H1 (cell line): ENCODE measurements around the gene MAK. TPM values are rescaled to one million over a fixed set of nuclear protein-coding genes. Genes with fewer than 3 reads are reported as not detected.
"Not testable (repeated sequence)": the region's sequence is repeated elsewhere in the genome, so short reads cannot be mapped to it uniquely, and the experiment has no call there.

ENCODE experiments used
- CTCF ChIA-PET: fragments of 300-600 bp; sonication (Branson Sonifier 250); formaldehyde crosslinking; loops from one replicate; lab custom pipeline; 2021; ENCODE audit not compliant: partially characterized antibody; lab: Charles Lee
- POLR2A ChIA-PET: fragments of 300-600 bp; sonication (Branson Sonifier 250); formaldehyde crosslinking; loops from one replicate; lab custom pipeline; 2021; ENCODE audit warnings: inconsistent platforms; ENCODE audit not compliant: partially characterized antibody; lab: Charles Lee
- DNase-seq, 2 experiments: peaks; one replicate each; pipeline versions ENCODE4 v3.0.0 to v3.0.0-alpha.2; 2010 to 2022; ENCODE audit warnings: low spot score in 2 of 2, low read depth in 1 of 2, mixed read lengths in 1 of 2
- FAIRE-seq: peaks from 2 replicates; lab custom pipeline; 2011; peaks lifted over from hg19 to GRCh38; lab: Jason Lieb, UNC
- H2AFZ ChIP-seq: 2 replicates; pipeline ENCODE4 v1.8.1; 2012; ENCODE audit warnings: low read length, inconsistent platforms
- H2AK5ac ChIP-seq: 2 replicates; pipeline ENCODE4 v1.6.1; 2013; ENCODE audit warnings: low read depth, low read length
- H2BK120ac ChIP-seq: replicated peaks from 2 replicates; pipeline ENCODE3; 2013; ENCODE audit warnings: low read depth, low read length, inconsistent platforms
- H2BK12ac ChIP-seq: 2 replicates; pipeline ENCODE4 v1.6.1; 2013; ENCODE audit warnings: low read depth, low read length
- H2BK15ac ChIP-seq: 2 replicates; pipeline ENCODE4 v1.6.1; 2013; ENCODE audit warnings: low read length
- H2BK20ac ChIP-seq: 2 replicates; pipeline ENCODE4 v1.6.1; 2013; ENCODE audit warnings: low read length
- H2BK5ac ChIP-seq: 2 replicates; pipeline ENCODE4 v1.6.1; 2013; ENCODE audit warnings: low read depth, low read length
- H3K14ac ChIP-seq: 2 replicates; pipeline ENCODE4 v1.6.1; 2013; ENCODE audit warnings: inconsistent platforms; ENCODE audit not compliant: insufficient read length
- H3K18ac ChIP-seq: 2 replicates; pipeline ENCODE4 v1.6.1; 2013; ENCODE audit warnings: low read length; ENCODE audit errors: extremely low read depth
- H3K23ac ChIP-seq: 2 replicates; pipeline ENCODE4 v1.6.1; 2013; ENCODE audit warnings: inconsistent platforms; ENCODE audit not compliant: insufficient read length
- H3K23me2 ChIP-seq: 2 replicates; pipeline ENCODE4 v1.6.1; 2013; ENCODE audit warnings: low read depth, low read length
- H3K27ac ChIP-seq: 2 replicates; pipeline ENCODE4 v1.6.1; 2011; ENCODE audit warnings: low read depth, low read length, inconsistent platforms
- H3K27me3 ChIP-seq, 4 experiments: replicated peaks in 1 of 4; 1 replicate in 1 of 4; 2 replicates in 3 of 4; pipeline versions ENCODE4 v1.6.1 to v1.8.1; 2011 to 2013; ENCODE audit warnings: low read length in 3 of 4, mild to moderate bottlenecking in 3 of 4, inconsistent platforms in 2 of 4, mixed read lengths in 2 of 4, moderate library complexity in 1 of 4; ENCODE audit not compliant: control insufficient read depth in 3 of 4, insufficient read depth in 3 of 4; ENCODE audit errors: extremely low read depth in 1 of 4
- H3K36me3 ChIP-seq, 4 experiments: 2 replicates each; pipeline versions ENCODE4 v1.6.1 to v1.8.1; 2011 to 2013; ENCODE audit warnings: mild to moderate bottlenecking in 4 of 4, low read length in 3 of 4, moderate library complexity in 2 of 4, control low read depth in 1 of 4, inconsistent platforms in 1 of 4; ENCODE audit not compliant: insufficient read depth in 4 of 4, control insufficient read depth in 2 of 4
- H3K4ac ChIP-seq: replicated peaks from 2 replicates; pipeline ENCODE3; 2013; ENCODE audit warnings: low read length, low read depth, mixed read lengths, inconsistent platforms; ENCODE audit not compliant: insufficient read length
- H3K4me1 ChIP-seq, 4 experiments: replicated peaks in 1 of 4; 1 replicate in 1 of 4; 2 replicates in 3 of 4; pipeline versions ENCODE4 v1.6.1 to v1.8.1; 2011 to 2013; ENCODE audit warnings: low read length in 3 of 4, inconsistent platforms in 2 of 4, mixed read lengths in 1 of 4; ENCODE audit not compliant: insufficient read depth in 4 of 4, control insufficient read depth in 3 of 4
- H3K4me2 ChIP-seq, 2 experiments: 2 replicates each; pipeline versions ENCODE4 v1.6.1 to v1.8.1; 2011 to 2013; ENCODE audit warnings: low read depth in 2 of 2, low read length in 2 of 2, control low read depth in 1 of 2, inconsistent platforms in 1 of 2, mild to moderate bottlenecking in 1 of 2; ENCODE audit not compliant: insufficient read depth in 1 of 2
- H3K4me3 ChIP-seq, 4 experiments: fragments of 200-600, 300-600 bp in 1 of 4; sonication (generic), shearing (Covaris generic), sonication (Bioruptor Twin) in 1 of 4; 2 replicates each; pipeline versions ENCODE4 v1.5.1 to v1.8.1; 2011 to 2016; ENCODE audit warnings: low read length in 4 of 4, low read depth in 3 of 4, control low read depth in 2 of 4, inconsistent platforms in 2 of 4, mild to moderate bottlenecking in 2 of 4, mixed read lengths in 1 of 4, moderate library complexity in 1 of 4; ENCODE audit not compliant: insufficient read depth in 2 of 4; ENCODE audit errors: extremely low read depth in 1 of 4
- H3K56ac ChIP-seq: replicated peaks from 2 replicates; pipeline ENCODE3; 2013; ENCODE audit warnings: low read depth, mild to moderate bottlenecking, mixed read lengths, low read length, inconsistent platforms; ENCODE audit not compliant: insufficient read length
- H3K79me1 ChIP-seq: 2 replicates; pipeline ENCODE4 v1.6.1; 2013; ENCODE audit warnings: low read depth, low read length, control low read depth
- H3K79me2 ChIP-seq, 2 experiments: 2 replicates each; pipeline versions ENCODE4 v1.6.1 to v1.8.1; 2012 to 2013; ENCODE audit warnings: low read length in 2 of 2, mild to moderate bottlenecking in 2 of 2, inconsistent platforms in 1 of 2; ENCODE audit not compliant: insufficient read depth in 2 of 2, control insufficient read depth in 1 of 2
- H3K9ac ChIP-seq, 4 experiments: replicated peaks in 1 of 4; 1 replicate in 1 of 4; 2 replicates in 3 of 4; pipeline versions ENCODE4 v1.6.1 to v1.8.1; 2011 to 2013; ENCODE audit warnings: low read depth in 3 of 4, low read length in 3 of 4, control low read depth in 2 of 4, mild to moderate bottlenecking in 2 of 4, moderate library complexity in 2 of 4, inconsistent platforms in 1 of 4; ENCODE audit errors: extremely low read depth in 1 of 4
- H3K9me3 ChIP-seq, 2 experiments: 2 replicates each; pipeline versions ENCODE4 v1.6.1 to v1.8.1; 2012 to 2013; ENCODE audit warnings: mild to moderate bottlenecking in 2 of 2, moderate library complexity in 2 of 2, control low read depth in 1 of 2, inconsistent platforms in 1 of 2, low read depth in 1 of 2, low read length in 1 of 2, mixed read lengths in 1 of 2; ENCODE audit not compliant: insufficient read depth in 2 of 2
- H4K20me1 ChIP-seq, 2 experiments: replicated peaks in 1 of 2; 2 replicates each; pipeline versions ENCODE3 to v1.8.1; 2011 to 2013; ENCODE audit warnings: inconsistent platforms in 2 of 2, low read length in 2 of 2, mild to moderate bottlenecking in 1 of 2; ENCODE audit not compliant: insufficient read depth in 2 of 2, control insufficient read depth in 1 of 2
- H4K5ac ChIP-seq: 2 replicates; pipeline ENCODE4 v1.6.1; 2013; ENCODE audit warnings: low read length, low read depth, mixed read lengths, inconsistent platforms; ENCODE audit not compliant: insufficient read length
- H4K8ac ChIP-seq: 2 replicates; pipeline ENCODE4 v1.8.0; 2013; ENCODE audit warnings: mild to moderate bottlenecking, moderate library complexity, low read length, inconsistent platforms; ENCODE audit not compliant: insufficient read depth; ENCODE audit errors: extremely low read depth
- H4K91ac ChIP-seq: replicated peaks from 2 replicates; pipeline ENCODE3; 2013; ENCODE audit warnings: low read length, mixed read lengths, inconsistent platforms; ENCODE audit not compliant: insufficient read length
- WGBS, 2 experiments: shearing (Covaris generic) in 1 of 2; methylation state at CpG; one replicate each; pipeline versions ENCODE4 v1.1.6 to v1.1.7; 2013 to 2015; ENCODE audit warnings: low lambda C conversion rate in 2 of 2, mixed read lengths in 2 of 2, inconsistent platforms in 1 of 2, low coverage in 1 of 2, missing lambda C conversion rate in 1 of 2; ENCODE audit not compliant: insufficient replicate concordance in 2 of 2, insufficient coverage in 1 of 2, insufficient read length in 1 of 2; ENCODE audit errors: extremely low coverage in 1 of 2, missing lambda C conversion rate in 1 of 2; 5-methylcytosine and 5-hydroxymethylcytosine counted together
- polyA plus RNA-seq, 7 experiments: library from polyadenylated mRNA; depleted of rRNA in 3 of 7; stranded (reverse) in 5 of 7; unstranded in 2 of 7; fragments of >200 nt in 5 of 7; fragments of 200-250 nt in 2 of 7; gene quantifications; 1 replicate in 5 of 7; 2 replicates in 1 of 7; 4 replicates in 1 of 7; pipeline versions ENCODE4 v1.2.1 to v1.2.3, GENCODE V29; 2011 to 2013; ENCODE audit warnings: missing spikeins in 2 of 7, mixed read lengths in 2 of 7
- total RNA-seq: library from RNA; stranded (reverse); fragmentation: NEBNext Ultra II Directional; extraction: Animal tissue kit (Norgen Biotek cat#: 25700); gene quantifications from 2 replicates; pipeline ENCODE4 v1.2.1, GENCODE V29; 2021

MAK gene
- total and polyA plus RNA-seq, 2 of the 8 experiments (the other 6 are each of a cell fraction or from before 2014, with no cell fraction given): 0.08 to 0.37 TPM

GRCh38 chr6:10720960-10721849, 117.1 kb downstream of the MAK start:
- H2AK5ac ChIP-seq: peak overlapping the region; percentile 69; the same call in 1 of the 2 replicates
- not testable (repeated sequence) for H3K9me3 ChIP-seq, H3K14ac ChIP-seq, H3K9ac ChIP-seq, H3K18ac ChIP-seq, H3K56ac ChIP-seq, DNase-seq, H3K23me2 ChIP-seq, H3K79me1 ChIP-seq, H3K23ac ChIP-seq, FAIRE-seq, H3K4me3 ChIP-seq, H3K27me3 ChIP-seq, H4K20me1 ChIP-seq, H2BK120ac ChIP-seq, H3K27ac ChIP-seq, H2BK15ac ChIP-seq, H2BK5ac ChIP-seq, H2AFZ ChIP-seq
- H4K5ac ChIP-seq: peak overlapping the region; percentile 18
- 0 out of 2 replicates have a peak overlapping the region, but pooled peaks have one; percentile 66 for H2BK20ac ChIP-seq
- ChIA-PET CTCF (interaction anchor here (1.1 to 2.3 kb wide), 9 partner anchors 12 to 242 kb away, joined by 3 to 8 read pairs (median 5); partner anchors contain the start of genes C6orf52, PAK1IP1 and TMEM14B), POLR2A (interaction anchor here (0.9 to 6.9 kb wide), 7 partner anchors 10 to 138 kb away, joined by 3 to 39 read pairs (median 4); partner anchors contain the start of genes PAK1IP1 and TMEM14B)
- H4K8ac ChIP-seq: peak overlapping the region; percentile 29; the same call in 1 of the 2 replicates
- peaks cover 0 to 12% (median 4%) of the 10 kb centered on the region in 4 experiments; a peak in 3 of 7 replicates for H3K4me1 ChIP-seq
- WGBS, 2 experiments: 90% methylated on average over 17 of the region's 17 CpGs; no CpG with 5 or more reads in 1 of the 2 experiments
- peak overlapping the region in 1 of 2 experiments; percentile 95; a peak in 2 of 4 replicates for H3K4me2 ChIP-seq
- H4K91ac ChIP-seq: peak overlapping the region; percentile 61
- H3K79me2 ChIP-seq: peaks cover 8 to 18% of the 10 kb centered on the region in 2 experiments; a peak in 3 of 4 replicates
- H3K4ac ChIP-seq: peak overlapping the region; percentile 49
- H2BK12ac ChIP-seq: 0 out of 2 replicates have a peak overlapping the region, but pooled peaks have one; percentile 31
- H3K36me3 ChIP-seq: peaks cover 3 to 16% (median 7%) of the 10 kb centered on the region in 4 experiments; a peak in 5 of 8 replicates
